Endothelial cell of umbilical vein (primary cell): ENCODE data around the gene FUT7. TPM values are rescaled to one million over a fixed set of nuclear protein-coding genes. Genes with fewer than 3 reads are reported as not detected.
A peak's percentile ranks its signal among the peaks of the same experiment; 100 is the strongest.

Source experiments
- BruUV-seq: library from RNA; stranded (reverse); fragments of 400-500 nt; replicated peaks from 2 replicates; lab custom pipeline; 2021; lab: Mats Ljungman, UMichigan
- CTCF ChIA-PET: fragments of 300-600, 350-600 bp; sonication (Branson Sonifier 250); formaldehyde crosslinking; loops from one replicate; lab custom pipeline; 2021; ENCODE audit warnings: antibody characterized with exemption, inconsistent platforms; lab: Charles Lee
- POLR2A ChIA-PET: fragments of 300-600, 350-600 bp; sonication (Branson Sonifier 250); formaldehyde crosslinking; loops from one replicate; lab custom pipeline; 2021; ENCODE audit warnings: antibody characterized with exemption, inconsistent platforms; lab: Charles Lee
- DNase-seq: peaks from one replicate; pipeline ENCODE4 v3.0.0-alpha.2; 2011; ENCODE audit warnings: low read depth, low spot score
- FAIRE-seq: peaks from 2 replicates; lab custom pipeline; 2011; peaks lifted over from hg19 to GRCh38; lab: Jason Lieb, UNC
- H2AFZ ChIP-seq: 2 replicates; pipeline ENCODE4 v1.6.0; 2012; ENCODE audit warnings: low read depth, low read length, control low read depth, inconsistent platforms
- H3K27ac ChIP-seq: 2 replicates; pipeline ENCODE4 v1.5.1; 2011; ENCODE audit warnings: low read depth, mild to moderate bottlenecking, control low read depth, low read length, moderate library complexity; ENCODE audit not compliant: insufficient read depth
- H3K27me3 ChIP-seq, 2 experiments: 2 replicates each; pipeline versions ENCODE4 v1.6.0 to v1.6.1; 2011; ENCODE audit warnings: low read length in 2 of 2, mixed read lengths in 1 of 2; ENCODE audit not compliant: control insufficient read depth in 2 of 2, insufficient read depth in 2 of 2
- H3K36me3 ChIP-seq, 2 experiments: 2 replicates in 1 of 2; 3 replicates in 1 of 2; pipeline ENCODE4 v1.5.1; 2011; ENCODE audit warnings: low read length in 2 of 2, mild to moderate bottlenecking in 1 of 2, moderate library complexity in 1 of 2; ENCODE audit not compliant: control insufficient read depth in 2 of 2, insufficient read depth in 2 of 2; ENCODE audit errors: extremely low read depth in 1 of 2
- H3K4me1 ChIP-seq: 3 replicates; pipeline ENCODE4 v1.5.1; 2011; ENCODE audit warnings: mild to moderate bottlenecking, low read length; ENCODE audit not compliant: control insufficient read depth, insufficient read depth; ENCODE audit errors: extremely low read depth
- H3K4me2 ChIP-seq: 2 replicates; pipeline ENCODE4 v1.6.1; 2011; ENCODE audit warnings: low read length, control low read depth, mixed read lengths; ENCODE audit not compliant: insufficient read depth
- H3K4me3 ChIP-seq, 3 experiments: fragments of 200-600 bp in 1 of 3; sonication (generic), shearing (Covaris generic) in 1 of 3; replicated peaks in 1 of 3; 2 replicates each; pipeline ENCODE4 v1.5.1; 2011 to 2016; ENCODE audit warnings: control low read depth in 3 of 3, low read length in 3 of 3, mild to moderate bottlenecking in 2 of 3, inconsistent platforms in 1 of 3, low read depth in 1 of 3, moderate library complexity in 1 of 3; ENCODE audit not compliant: insufficient read depth in 1 of 3
- H3K79me2 ChIP-seq: 2 replicates; pipeline ENCODE4 v1.6.0; 2012; ENCODE audit warnings: low read length, inconsistent platforms; ENCODE audit not compliant: control insufficient read depth, insufficient read depth
- H3K9ac ChIP-seq: replicated peaks from 2 replicates; pipeline ENCODE3; 2011; ENCODE audit warnings: low read length, control low read depth; ENCODE audit not compliant: insufficient read depth; ENCODE audit errors: extremely low read depth
- H3K9me1 ChIP-seq: replicated peaks from 3 replicates; pipeline ENCODE4 v1.6.0; 2011; ENCODE audit warnings: mild to moderate bottlenecking, low read length; ENCODE audit not compliant: control insufficient read depth, insufficient read depth; ENCODE audit errors: extremely low read depth
- H3K9me3 ChIP-seq: replicated peaks from 2 replicates; pipeline ENCODE4 v1.5.1; 2012; ENCODE audit warnings: low read length, inconsistent platforms; ENCODE audit not compliant: control insufficient read depth, insufficient read depth
- H4K20me1 ChIP-seq: replicated peaks from 2 replicates; pipeline ENCODE3; 2011; ENCODE audit warnings: mild to moderate bottlenecking, low read length; ENCODE audit not compliant: control insufficient read depth, insufficient read depth; ENCODE audit errors: extremely low read depth
- CTCF ChIP-seq, 2 donors: IDR thresholded peaks; 1 replicate in 1 of 2; 2 replicates in 1 of 2; pipeline ENCODE4 v1.5.1; 2011; ENCODE audit warnings: low read length in 2 of 2, mild to moderate bottlenecking in 2 of 2, moderate library complexity in 2 of 2, control low read depth in 1 of 2, inconsistent platforms in 1 of 2, low read depth in 1 of 2; ENCODE audit not compliant: insufficient read depth in 1 of 2; ENCODE audit errors: extremely low read depth in 1 of 2
- EZH2 ChIP-seq: IDR thresholded peaks from 2 replicates; pipeline ENCODE4 v1.6.1; 2012; ENCODE audit warnings: borderline replicate concordance, low read depth, mild to moderate bottlenecking, moderate library complexity, low read length, inconsistent platforms; ENCODE audit not compliant: severe bottlenecking
- FOS ChIP-seq: IDR thresholded peaks from 2 replicates; pipeline ENCODE4 v1.6.1; 2011; ENCODE audit warnings: mild to moderate bottlenecking, low read length, moderate library complexity, borderline replicate concordance; ENCODE audit not compliant: insufficient read depth
- GATA2 ChIP-seq: IDR thresholded peaks from 2 replicates; pipeline ENCODE4 v1.7.0; 2011; ENCODE audit warnings: low read depth, mild to moderate bottlenecking, moderate library complexity, mixed read lengths, low read length; ENCODE audit not compliant: insufficient read length, insufficient read depth
- JUN ChIP-seq: IDR thresholded peaks from 2 replicates; pipeline ENCODE4 v1.6.1; 2011; ENCODE audit warnings: borderline replicate concordance, low read depth; ENCODE audit not compliant: insufficient read length, insufficient read depth
- MAX ChIP-seq: IDR thresholded peaks from 2 replicates; pipeline ENCODE4 v1.6.1; 2011; ENCODE audit not compliant: insufficient read depth, insufficient read length
- MYC ChIP-seq: IDR thresholded peaks from one replicate; pipeline ENCODE4 v1.6.1; 2011; ENCODE audit warnings: mild to moderate bottlenecking, low read depth, low read length
- POLR2A ChIP-seq: IDR thresholded peaks from 2 replicates; pipeline ENCODE4 v1.6.1; 2012; ENCODE audit warnings: low read depth, mild to moderate bottlenecking, control low read depth, low read length
- POLR2AphosphoS5 ChIP-seq: IDR thresholded peaks from 2 replicates; pipeline ENCODE4 v1.6.1; 2012; ENCODE audit warnings: low read depth, mild to moderate bottlenecking, control low read depth, low read length, moderate library complexity; ENCODE audit not compliant: insufficient read depth
- dilution Hi-C: fragments of 300-500 bp; cut with MboI; formaldehyde crosslinking; loops from one replicate; pipeline ENCODE4 v1.15.0; 2019; ENCODE audit warnings: low sequenced_read_pairs; ENCODE audit not compliant: extremely low pct_ligation_motif_present
- intact Hi-C: fragments of 100-400 bp; cut with micrococcal nuclease; formaldehyde crosslinking; loops from one replicate; pipeline ENCODE4 v1.10.0; 2022
- polyA plus RNA-seq, 4 experiments: library from polyadenylated mRNA; depleted of rRNA in 3 of 4; stranded (reverse) in 3 of 4; unstranded in 1 of 4; fragments of >200 nt; gene quantifications; 2 replicates each; pipeline versions ENCODE4 v1.2.1 to v1.2.3, GENCODE V29; 2011 to 2012; ENCODE audit warnings: missing spikeins in 1 of 4
- total RNA-seq: library from RNA; stranded (reverse); gene quantifications from 2 replicates; pipeline ENCODE4 v1.2.3, GENCODE V29; 2021

The FUT7 gene
- total and polyA plus RNA-seq, 2 donors (not counting 3 experiments of a cell fraction or from before 2014, with no cell fraction given), result not detected

- TF ChIP-seq POLR2AphosphoS5 (peak; percentile 80), POLR2A (peak; percentile 75), GATA2 (no peak)
- ChIA-PET CTCF (interaction anchor here (0.8 to 8.0 kb wide), 9 partner anchors 13 to 42 kb away, joined by 3 to 152 read pairs (median 5); partner anchors contain the start of genes ABCA2, MAN1B1 and NPDC1), POLR2A (interaction anchor here (0.9 kb wide), 1 partner anchor 16 kb away, joined by 4 read pairs; the partner anchor contains the start of gene MAN1B1)
- Histone ChIP-seq H3K79me2 (peaks cover 9% of the 10 kb centered on the region), H4K20me1 (no peaks in the 10 kb centered on the region), H3K4me1 (peaks cover 11% of the 10 kb centered on the region), H3K9me3 (no peaks in the 10 kb centered on the region), H2AFZ (peak within 1 kb of the TSS; percentile 69), H3K4me2 (peak within 1 kb of the TSS; percentile 69), H3K9ac (no peak within 1 kb of the TSS), H3K27ac (no peak within 1 kb of the TSS), H3K36me3 (no peaks in the 10 kb centered on the region), H3K9me1 (no peaks in the 10 kb centered on the region), H3K4me3 (peak within 1 kb of the TSS; percentile 37 to 49 (median 39)), H3K27me3 (no peaks in the 10 kb centered on the region)
- FAIRE-seq (peak; percentile 92), DNase-seq (peak; percentile 84)
- dilution Hi-C loops (no loop called here), intact Hi-C loops (no loop called here)
- TSS peak; percentile 17 for BruUV-seq
Observed at GRCh38 chr9:137070201-137070905, 38.5 kb upstream of the FUT7 start, which contains the start of gene SAPCD2. SAPCD2 (minus strand) TSS chr9:137070557; CDS start chr9:137070460, 97 bp downstream.

GRCh38 chr9:137069508-137070091 lies 37.7 kb upstream of the FUT7 start:
- Histone ChIP-seq H2AFZ (no peak overlapping the region), H3K4me1 (peaks cover 11% of the 10 kb centered on the region), H3K9me1 (no peaks in the 10 kb centered on the region), H3K27ac (no peak overlapping the region), H4K20me1 (no peaks in the 10 kb centered on the region), H3K4me3 (peak overlapping the region; percentile 37 to 49 (median 39)), H3K79me2 (peaks cover 9% of the 10 kb centered on the region), H3K36me3 (no peaks in the 10 kb centered on the region), H3K27me3 (no peaks in the 10 kb centered on the region), H3K9ac (no peak overlapping the region), H3K4me2 (peak overlapping the region; percentile 69), H3K9me3 (no peaks in the 10 kb centered on the region)
- dilution Hi-C loops (no loop called here), intact Hi-C loops (no loop called here)
- no peak for TF ChIP-seq GATA2
- no peak for TF ChIP-seq EZH2
- TF ChIP-seq MAX, result no peak
- no peak for TF ChIP-seq JUN
- no peak for TF ChIP-seq FOS
- TF ChIP-seq POLR2AphosphoS5, result no peak
- TF ChIP-seq CTCF (IDR thresholded peaks at IDR 0.05; ENCODE audit: extremely low read depth in 1 of 2, insufficient read depth in 1 of 2, low read depth in 1 of 2, low read length in 2 of 2), result no peak
- no peak for TF ChIP-seq MYC
- no peak for TF ChIP-seq POLR2A
- ChIA-PET POLR2A (interaction anchor here (0.9 kb wide), 1 partner anchor 17 kb away, joined by 4 read pairs; the partner anchor contains the start of gene MAN1B1), CTCF (interaction anchor here (1.0 to 8.0 kb wide), 8 partner anchors 14 to 122 kb away, joined by 3 to 152 read pairs (median 4); partner anchors contain the start of genes ABCA2 and NPDC1)
- DNase-seq, result no peak
- BruUV-seq, result no TSS peak
- FAIRE-seq, result no peak
